ENCODE results near the gene WDR82.

Gene WDR82

GRCh38 chr3:52278510-52279069 is at the start of gene WDR82:
Gene WDR82, minus strand, starts transcription at chr3:52278649. Its CDS starts 288 bp downstream, at chr3:52278361.
- DNase-seq (ENCODE audit: insufficient read length, low spot score) (peak; percentile 90), FAIRE-seq (no peak)
- peak; percentile 42 for TF ChIP-seq CTCF (IDR thresholded peaks at IDR 0.05; ENCODE audit: insufficient read depth, missing control alignments)

- no peak for TF ChIP-seq CTCF (IDR thresholded peaks at IDR 0.05; ENCODE audit: insufficient read depth, missing control alignments)
- DNase-seq (ENCODE audit: insufficient read length, low spot score), result no peak
- FAIRE-seq, result no peak
Measured at GRCh38 chr3:52327486-52328290, 49.2 kb upstream of the WDR82 start.

GRCh38 chr3:52326976-52327375 is 48.5 kb upstream of the WDR82 start:
- no peak for DNase-seq (ENCODE audit: insufficient read length, low spot score)
- FAIRE-seq, result no peak
- no peak for TF ChIP-seq CTCF (IDR thresholded peaks at IDR 0.05; ENCODE audit: insufficient read depth, missing control alignments)

GRCh38 chr3:52325686-52326085 is 47.2 kb upstream of the WDR82 start:
- FAIRE-seq, result no peak
- TF ChIP-seq CTCF (IDR thresholded peaks at IDR 0.05; ENCODE audit: insufficient read depth, missing control alignments), result no peak
- DNase-seq (ENCODE audit: insufficient read length, low spot score), result no peak

- no peak for TF ChIP-seq CTCF (IDR thresholded peaks at IDR 0.05; ENCODE audit: insufficient read depth, missing control alignments)
- no peak for FAIRE-seq
Measured at GRCh38 chr3:52324676-52325075, 46.2 kb upstream of the WDR82 start.

GRCh38 chr3:52323526-52324295 is 45.3 kb upstream of the WDR82 start:
- FAIRE-seq (no peak), DNase-seq (ENCODE audit: insufficient read length, low spot score) (no peak)
- TF ChIP-seq CTCF (IDR thresholded peaks at IDR 0.05; ENCODE audit: insufficient read depth, missing control alignments), result no peak

More at GRCh38 chr3:52324676-52325075, 46.2 kb upstream of the WDR82 start:
- no peak for DNase-seq (ENCODE audit: insufficient read length, low spot score)

All from D721Med (cell line).